IPS-NIHi7 (cell line): ENCODE measurements around the gene BCL6.

Source experiments
- DNase-seq: peaks from one replicate; pipeline ENCODE4 v3.0.0; 2012; ENCODE audit warnings: mixed read lengths; ENCODE audit errors: extremely low spot score

Gene BCL6

GRCh38 chr3:187677604-187678003 lies 67.7 kb downstream of the BCL6 start:
- no peak for DNase-seq

GRCh38 chr3:187673012-187673411 lies 72.3 kb downstream of the BCL6 start:
- DNase-seq: no peak
